GM12891 (cell line): Measurements from ENCODE around the gene IWS1.
"Not testable (repeated sequence)": the region's sequence is repeated elsewhere in the genome, so short reads cannot be mapped to it uniquely, and the experiment has no call there.

ENCODE experiments used
- DNase-seq: peaks from one replicate; pipeline ENCODE4 v3.0.0; 2011; ENCODE audit warnings: low spot score; ENCODE audit not compliant: insufficient read length
- FAIRE-seq: peaks from 2 replicates; lab custom pipeline; 2011; peaks lifted over from hg19 to GRCh38; lab: Jason Lieb, UNC
- PAX5 ChIP-seq: IDR thresholded peaks from 2 replicates; pipeline ENCODE4 v1.6.1; 2011; ENCODE audit warnings: low read length, moderate library complexity, mild to moderate bottlenecking; ENCODE audit not compliant: insufficient read depth, severe bottlenecking
- POLR2A ChIP-seq: IDR thresholded peaks from 2 replicates; pipeline ENCODE4 v1.6.1; 2011; ENCODE audit warnings: low read depth, low read length, control low read depth
- POLR2AphosphoS5 ChIP-seq: IDR thresholded peaks from 2 replicates; pipeline ENCODE4 v1.6.1; 2011; ENCODE audit warnings: low read depth, low read length, control low read depth
- POU2F2 ChIP-seq: IDR thresholded peaks from 2 replicates; pipeline ENCODE4 v1.6.1; 2011; ENCODE audit warnings: low read depth, mild to moderate bottlenecking, control low read depth, low read length, moderate library complexity
- SPI1 ChIP-seq: IDR thresholded peaks from 2 replicates; pipeline ENCODE4 v1.6.1; 2011; ENCODE audit warnings: low read depth, low read length, control low read depth
- TAF1 ChIP-seq: IDR thresholded peaks from 2 replicates; pipeline ENCODE4 v1.6.1; 2011; ENCODE audit warnings: low read depth, low read length, control low read depth

IWS1 gene

DNA sequence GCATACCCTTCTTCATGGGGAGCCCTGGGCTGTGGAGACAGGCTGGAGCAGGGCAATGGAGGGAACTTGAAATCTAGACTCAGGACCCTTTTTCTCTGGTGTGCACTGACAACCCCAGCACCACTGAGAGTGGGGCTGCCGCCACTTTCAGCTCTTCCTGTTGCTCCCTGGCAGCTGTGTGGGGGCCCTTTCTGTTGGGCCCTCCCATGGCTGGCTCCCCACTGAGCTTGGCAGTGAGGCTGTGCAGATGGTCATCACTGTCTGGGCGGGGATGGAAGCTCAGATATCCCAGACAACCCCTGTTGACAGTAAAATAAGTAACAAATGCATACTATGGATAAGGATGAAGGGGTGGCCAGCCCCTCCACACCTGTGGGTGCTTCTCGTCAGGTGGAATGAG is 15.9 kb upstream of the IWS1 start:
- DNase-seq (no peak), FAIRE-seq (no peak)
- TF ChIP-seq POLR2A (no peak), TAF1 (no peak), POU2F2 (no peak), SPI1 (no peak), POLR2AphosphoS5 (no peak), PAX5 (no peak)

DNA sequence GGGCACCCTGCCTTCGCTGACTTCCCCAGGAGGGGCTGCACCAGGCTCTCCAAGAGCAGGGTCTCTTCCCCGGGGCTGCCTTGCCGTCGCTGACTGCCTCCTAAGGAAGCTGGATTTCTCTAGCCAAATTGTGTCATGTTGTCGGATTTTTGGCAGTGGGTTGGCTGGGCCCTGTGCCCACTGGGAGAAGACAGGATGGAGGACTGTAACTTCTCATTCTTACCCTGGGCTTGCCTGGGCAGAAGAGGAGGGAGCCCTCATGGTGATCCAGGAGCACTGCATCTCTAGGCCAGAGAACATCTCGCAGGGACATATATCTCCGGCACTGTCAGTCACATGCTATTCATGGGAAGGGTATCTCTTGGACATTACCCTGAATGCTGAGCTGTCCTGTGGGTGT is 15.5 kb upstream of the IWS1 start:
- DNase-seq = no peak
- TF ChIP-seq POU2F2 (no peak), POLR2AphosphoS5 (no peak), POLR2A (no peak), TAF1 (no peak), PAX5 (no peak), SPI1 (no peak)
- FAIRE-seq = no peak

DNA sequence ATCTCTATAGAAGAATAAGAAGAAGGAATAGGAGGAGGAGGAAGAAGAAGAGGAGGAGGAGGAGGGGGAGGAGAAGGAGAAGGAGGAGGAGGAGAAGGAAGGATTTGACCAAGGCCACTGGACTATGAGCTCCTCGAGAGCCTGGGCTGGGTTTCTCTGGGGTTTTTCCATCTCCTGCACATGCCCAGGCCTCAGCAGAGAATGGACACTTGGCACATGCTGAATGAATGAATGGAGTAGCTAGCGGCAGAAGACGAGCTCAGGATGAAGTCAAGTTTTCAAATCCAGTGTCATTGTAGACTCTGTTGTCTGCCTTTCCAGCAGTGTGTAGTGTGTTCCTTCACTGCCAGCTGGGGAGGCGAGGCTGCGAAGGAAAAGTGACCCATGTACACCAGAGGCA is 11.4 kb upstream of the IWS1 start:
- DNase-seq = no peak
- no peak for FAIRE-seq
- TF ChIP-seq POLR2A (no peak), POLR2AphosphoS5 (no peak), PAX5 (no peak), TAF1 (no peak), SPI1 (no peak)

DNA sequence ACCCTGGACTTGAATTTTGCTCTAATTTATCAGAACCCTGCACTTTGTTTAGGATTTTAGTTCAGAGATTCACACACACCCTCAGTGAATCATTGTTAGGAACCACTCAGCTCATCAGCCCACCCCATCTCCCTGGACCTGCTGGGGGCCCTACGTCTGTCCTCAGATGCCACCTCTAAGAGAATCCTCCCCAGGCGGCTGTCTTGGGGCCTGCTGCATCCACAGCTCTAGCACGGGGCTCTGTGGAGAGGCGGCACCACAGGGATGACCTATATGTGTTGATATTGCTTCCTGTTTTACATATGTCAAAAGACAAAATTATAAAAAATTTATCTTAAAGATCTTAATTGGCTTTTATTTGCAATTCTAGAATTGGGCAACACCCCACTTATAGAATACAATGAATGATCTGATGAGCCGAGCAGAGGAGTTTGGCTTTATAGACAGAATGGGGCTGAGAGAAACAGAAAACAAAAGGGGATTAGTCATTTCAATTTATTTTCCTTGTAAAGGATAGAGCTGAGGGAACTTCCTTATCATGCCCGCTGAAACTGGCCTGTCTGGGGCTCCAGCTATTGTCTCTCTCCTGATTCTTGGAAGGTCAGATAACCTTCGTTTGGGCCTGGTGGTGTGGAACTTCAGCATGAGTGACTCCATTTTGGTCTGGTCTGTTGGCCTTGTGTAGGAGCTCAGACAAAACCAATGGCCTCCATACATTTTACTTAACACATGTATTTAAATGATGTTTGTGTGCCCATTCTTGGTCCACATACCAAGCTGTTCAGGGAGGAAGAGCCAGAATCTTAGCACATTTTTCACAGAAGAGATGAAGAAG is 10.6 kb upstream of the IWS1 start:
- TF ChIP-seq POU2F2 (no peak), SPI1 (no peak), PAX5 (no peak), POLR2AphosphoS5 (no peak), TAF1 (no peak), POLR2A (no peak)
- DNase-seq = no peak
- no peak for FAIRE-seq

DNA sequence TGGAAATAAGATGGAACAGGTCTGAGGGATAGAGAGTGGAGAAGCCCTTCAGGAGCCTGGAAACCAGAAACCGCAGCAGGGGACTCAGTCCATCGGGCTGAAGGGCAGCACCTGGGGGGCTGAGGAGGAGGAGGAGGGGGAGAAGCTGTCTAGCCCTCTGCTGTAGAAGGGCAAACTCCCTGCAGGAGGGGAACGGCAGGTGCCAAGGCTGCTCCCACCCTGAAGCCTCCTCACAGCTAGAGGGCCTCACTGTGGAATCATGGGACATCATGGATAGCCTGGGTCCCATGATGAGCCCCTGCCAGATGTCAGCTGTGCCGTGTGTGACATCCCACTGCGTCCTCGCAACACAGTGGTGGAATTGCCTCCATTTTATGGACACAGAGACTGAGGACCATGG is 9.6 kb upstream of the IWS1 start:
- DNase-seq (no peak), FAIRE-seq (no peak)
- TF ChIP-seq POU2F2 (no peak), SPI1 (no peak), TAF1 (no peak), PAX5 (no peak), POLR2A (no peak), POLR2AphosphoS5 (no peak)

DNA sequence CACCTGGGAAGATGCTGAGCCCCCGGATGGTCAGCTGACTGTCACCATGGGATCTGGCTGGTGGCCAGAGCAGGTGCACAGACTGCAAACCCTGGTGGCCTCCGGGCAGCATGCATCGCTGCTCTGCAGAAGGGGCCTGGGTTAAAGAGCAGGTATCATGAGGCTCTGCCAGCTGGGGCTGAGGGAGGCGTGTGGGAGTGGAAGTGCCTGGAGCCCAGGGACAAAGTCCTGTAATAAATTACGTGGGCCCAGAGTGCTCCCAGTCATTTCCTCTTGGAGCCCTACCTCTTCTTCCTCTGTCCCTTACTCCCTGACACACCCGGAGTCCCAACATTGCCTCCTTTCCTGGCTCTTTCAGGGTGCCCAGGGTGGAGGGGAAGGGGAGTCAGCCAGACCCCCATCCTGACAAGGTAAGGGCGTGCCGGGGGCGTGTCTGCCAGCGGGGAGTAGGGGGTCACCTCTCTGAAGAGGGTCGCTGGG is 9.2 kb upstream of the IWS1 start, which contains the start of gene MYO7B:
Gene MYO7B, plus strand, starts transcription at position 262 of the 480 bp plus-strand sequence. CDS start 24,040 bp downstream, outside the sequence.
- FAIRE-seq (no peak), DNase-seq (no peak)
- TF ChIP-seq POU2F2 = no peak
- no peak for TF ChIP-seq POLR2A
- no peak for TF ChIP-seq SPI1
- no peak for TF ChIP-seq PAX5
- TF ChIP-seq POLR2AphosphoS5 = no peak
- TF ChIP-seq TAF1 = no peak

DNA sequence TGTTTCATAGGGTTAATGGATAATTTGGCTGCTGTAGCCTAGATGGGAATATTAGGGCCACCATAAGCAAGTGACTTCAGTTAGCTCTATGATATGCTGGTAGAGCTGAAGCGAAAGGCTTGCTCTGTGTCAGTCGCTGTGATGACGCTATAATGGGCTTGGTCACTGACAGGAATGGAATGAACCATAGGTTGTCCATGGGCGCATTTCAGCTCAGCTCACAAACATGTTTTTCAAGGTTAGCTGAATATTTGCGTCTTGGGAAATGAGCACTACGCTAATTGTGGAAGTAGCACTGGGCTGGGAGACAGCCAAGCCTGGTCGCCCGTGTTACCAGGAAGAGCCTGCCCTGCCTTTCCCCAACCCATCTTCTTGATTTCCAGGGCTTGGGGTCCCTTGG is 6.0 kb upstream of the IWS1 start:
- TF ChIP-seq POLR2AphosphoS5 (no peak), SPI1 (no peak), TAF1 (no peak), POU2F2 (no peak), PAX5 (no peak), POLR2A (no peak)
- FAIRE-seq (no peak), DNase-seq (no peak)

DNA sequence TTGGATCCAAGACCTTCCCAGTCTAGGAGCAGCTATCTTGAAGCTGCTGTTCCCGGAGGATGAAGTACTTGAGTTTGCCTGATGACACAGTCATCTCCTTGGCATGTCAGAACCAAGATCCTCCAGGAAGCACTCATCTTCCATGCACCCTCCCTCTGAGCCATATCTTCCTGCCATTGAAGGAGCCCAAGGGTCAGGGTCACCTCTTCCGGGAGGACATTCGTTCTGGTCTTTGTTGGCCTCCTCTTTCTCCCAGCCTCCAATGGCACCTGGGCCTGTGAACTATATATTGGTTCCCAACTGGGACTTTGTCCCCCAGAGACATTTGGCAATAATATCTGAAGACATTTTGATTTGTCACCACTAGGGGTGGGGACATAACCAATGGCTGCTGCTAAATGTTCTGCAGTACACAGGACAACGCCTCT is 4.9 kb upstream of the IWS1 start:
- FAIRE-seq = no peak
- no peak for DNase-seq
- TF ChIP-seq SPI1 (no peak), PAX5 (no peak), POU2F2 (no peak), TAF1 (no peak), POLR2AphosphoS5 (no peak), POLR2A (no peak)

DNA sequence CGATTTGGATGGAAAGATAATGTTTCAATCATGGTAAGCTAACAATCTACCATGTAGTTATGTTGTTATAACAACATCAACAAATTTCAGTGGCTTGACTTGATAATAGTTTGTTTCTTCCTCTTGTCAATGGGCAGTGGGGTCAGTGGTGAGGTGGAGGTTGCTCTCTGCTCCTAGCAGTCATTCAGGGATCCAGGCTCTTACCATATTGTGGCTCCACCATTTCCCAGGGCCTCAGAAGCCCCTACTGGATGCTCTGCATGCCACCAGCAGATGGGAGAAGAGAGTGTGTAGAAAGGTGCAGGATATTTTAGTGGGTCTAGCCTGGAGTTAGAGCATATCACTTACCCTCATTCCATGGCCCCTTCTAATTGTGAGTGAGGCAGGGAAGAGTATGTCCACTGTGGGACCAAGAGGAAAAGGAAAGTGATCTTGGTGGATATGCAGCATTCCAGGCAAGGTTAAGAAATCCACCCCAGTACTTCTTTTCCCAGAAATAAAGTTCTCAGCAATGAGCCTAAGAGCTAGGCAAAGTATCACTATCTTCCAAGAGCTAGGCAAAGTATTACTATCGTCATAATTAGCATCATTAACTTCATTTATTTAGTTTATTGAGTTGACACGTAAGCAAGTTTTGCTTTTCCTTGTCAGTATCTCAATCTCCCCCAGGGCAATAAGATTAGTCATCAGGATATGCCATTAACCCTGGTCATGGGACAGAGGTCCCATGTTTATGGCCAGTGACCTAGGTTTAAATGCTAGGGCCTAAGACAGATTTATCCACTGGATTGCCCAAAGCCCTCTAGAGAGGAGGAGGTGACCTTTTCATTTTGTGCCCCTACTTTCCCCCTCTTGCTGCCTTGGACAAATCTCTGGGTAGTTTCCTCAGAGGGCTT is 4.2 kb upstream of the IWS1 start:
- DNase-seq (no peak), FAIRE-seq (no peak)
- TF ChIP-seq PAX5 (no peak), TAF1 (no peak), SPI1 (no peak), POLR2A (no peak), POLR2AphosphoS5 (no peak), POU2F2 (no peak)

DNA sequence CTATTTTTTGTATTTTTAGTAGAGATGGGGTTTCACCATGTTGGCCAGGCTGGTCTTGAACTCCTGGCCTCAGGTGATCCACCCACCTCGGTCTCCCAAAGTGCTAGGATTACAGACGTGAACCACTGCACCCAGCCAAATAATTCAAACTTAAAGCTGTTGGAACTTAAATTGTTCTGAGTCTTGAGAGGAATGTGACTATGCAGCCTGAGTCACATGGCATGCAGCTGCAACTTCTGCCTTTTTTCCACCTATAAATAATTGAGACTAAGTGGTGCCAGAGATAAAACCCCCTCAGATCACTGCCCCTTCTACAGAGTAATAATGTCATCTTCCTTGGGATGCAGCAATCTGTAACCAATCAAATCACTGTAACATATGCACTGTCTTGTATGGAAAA is 3.1 kb upstream of the IWS1 start:
- not testable (repeated sequence) for FAIRE-seq, DNase-seq
